Loucy (cell line): Measurements from ENCODE around the gene ASB14.
"Not testable (repeated sequence)": the region's sequence is repeated elsewhere in the genome, so short reads cannot be mapped to it uniquely, and the experiment has no call there.

Experiments
- EZH2phosphoT487 ChIP-seq: fragments of 200-600 bp; IDR thresholded peaks from 2 replicates; pipeline ENCODE4 v1.6.1; 2018; ENCODE audit warnings: antibody characterized with exemption, mild to moderate bottlenecking, moderate library complexity, borderline replicate concordance
- TF ChIP-seq, protein P1 (sequence below): fragments of 200-600 bp; sonication (generic); conservative IDR thresholded peaks from 2 replicates; pipeline ENCODE4 v1.5.1; 2014; ENCODE audit warnings: mild to moderate bottlenecking, antibody characterized with exemption, low read length

DNA sequence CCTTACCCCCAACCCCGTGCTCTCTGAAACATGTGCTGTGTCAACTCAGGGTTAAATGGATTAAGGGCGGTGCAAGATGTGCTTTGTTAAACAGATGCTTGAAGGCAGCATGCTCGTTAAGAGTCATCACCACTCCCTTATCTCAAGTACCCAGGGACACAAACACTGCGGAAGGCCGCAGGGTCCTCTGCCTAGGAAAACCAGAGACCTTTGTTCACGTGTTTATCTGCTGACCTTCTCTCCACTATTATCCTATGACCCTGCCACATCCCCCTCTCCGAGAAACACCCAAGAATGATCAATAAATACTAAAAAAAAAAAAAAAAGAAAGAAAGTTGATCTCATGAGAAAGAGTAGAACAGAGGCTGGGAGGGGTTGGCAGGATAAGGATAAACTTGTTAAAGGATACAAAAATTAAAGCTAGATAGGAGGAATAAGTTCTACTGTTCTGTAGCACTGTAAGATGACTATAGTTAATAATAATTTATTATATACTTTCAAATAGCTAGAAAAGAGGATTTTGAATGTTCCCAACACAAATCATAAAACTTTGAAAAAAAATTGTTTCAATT is 46.7 kb upstream of the ASB14 start:
- not testable (repeated sequence) for TF ChIP-seq EZH2phosphoT487
- TF ChIP-seq, protein P1, sequence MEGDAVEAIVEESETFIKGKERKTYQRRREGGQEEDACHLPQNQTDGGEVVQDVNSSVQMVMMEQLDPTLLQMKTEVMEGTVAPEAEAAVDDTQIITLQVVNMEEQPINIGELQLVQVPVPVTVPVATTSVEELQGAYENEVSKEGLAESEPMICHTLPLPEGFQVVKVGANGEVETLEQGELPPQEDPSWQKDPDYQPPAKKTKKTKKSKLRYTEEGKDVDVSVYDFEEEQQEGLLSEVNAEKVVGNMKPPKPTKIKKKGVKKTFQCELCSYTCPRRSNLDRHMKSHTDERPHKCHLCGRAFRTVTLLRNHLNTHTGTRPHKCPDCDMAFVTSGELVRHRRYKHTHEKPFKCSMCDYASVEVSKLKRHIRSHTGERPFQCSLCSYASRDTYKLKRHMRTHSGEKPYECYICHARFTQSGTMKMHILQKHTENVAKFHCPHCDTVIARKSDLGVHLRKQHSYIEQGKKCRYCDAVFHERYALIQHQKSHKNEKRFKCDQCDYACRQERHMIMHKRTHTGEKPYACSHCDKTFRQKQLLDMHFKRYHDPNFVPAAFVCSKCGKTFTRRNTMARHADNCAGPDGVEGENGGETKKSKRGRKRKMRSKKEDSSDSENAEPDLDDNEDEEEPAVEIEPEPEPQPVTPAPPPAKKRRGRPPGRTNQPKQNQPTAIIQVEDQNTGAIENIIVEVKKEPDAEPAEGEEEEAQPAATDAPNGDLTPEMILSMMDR: not testable (repeated sequence)
